Astrocyte (in vitro differentiated cells and primary cell): ENCODE data around the gene FETUB. TPM values are rescaled to one million over a fixed set of nuclear protein-coding genes. Genes with fewer than 3 reads are reported as not detected.

Experiments used
- DNase-seq: peaks from one replicate; pipeline ENCODE4 v3.0.0-alpha.2; 2010; ENCODE audit warnings: low read depth
- FAIRE-seq: peaks from 2 replicates; lab custom pipeline; 2011; peaks lifted over from hg19 to GRCh38; lab: Jason Lieb, UNC
- H2AFZ ChIP-seq: 2 replicates; pipeline ENCODE4 v1.6.0; 2012; ENCODE audit warnings: low read depth, low read length, inconsistent platforms
- H3K27ac ChIP-seq: 2 replicates; pipeline ENCODE4 v1.5.1; 2011; ENCODE audit warnings: low read depth, low read length, inconsistent platforms
- H3K27me3 ChIP-seq: 2 replicates; pipeline ENCODE4 v1.6.0; 2011; ENCODE audit warnings: low read length, inconsistent platforms; ENCODE audit not compliant: insufficient read depth
- H3K36me3 ChIP-seq: 2 replicates; pipeline ENCODE4 v1.5.1; 2011; ENCODE audit warnings: low read length, inconsistent platforms; ENCODE audit not compliant: insufficient read depth
- H3K4me1 ChIP-seq: 2 replicates; pipeline ENCODE4 v1.5.1; 2011; ENCODE audit warnings: low read length, inconsistent platforms; ENCODE audit not compliant: insufficient read depth
- H3K4me2 ChIP-seq: 2 replicates; pipeline ENCODE4 v1.6.0; 2012; ENCODE audit warnings: low read length, inconsistent platforms
- H3K4me3 ChIP-seq: 2 replicates; pipeline ENCODE4 v1.5.1; 2011; ENCODE audit warnings: low read depth, mild to moderate bottlenecking, low read length, inconsistent platforms; ENCODE audit not compliant: insufficient read depth
- H3K79me2 ChIP-seq: 2 replicates; pipeline ENCODE4 v1.6.0; 2012; ENCODE audit warnings: mild to moderate bottlenecking, low read length, inconsistent platforms; ENCODE audit not compliant: insufficient read depth
- H3K9ac ChIP-seq: 2 replicates; pipeline ENCODE4 v1.6.0; 2012; ENCODE audit warnings: mild to moderate bottlenecking, low read length, inconsistent platforms
- H3K9me3 ChIP-seq: 2 replicates; pipeline ENCODE4 v1.5.1; 2012; ENCODE audit warnings: low read depth, mild to moderate bottlenecking, low read length, inconsistent platforms; ENCODE audit not compliant: insufficient read depth
- H4K20me1 ChIP-seq: 2 replicates; pipeline ENCODE4 v1.6.0; 2012; ENCODE audit warnings: low read length, inconsistent platforms; ENCODE audit not compliant: insufficient read depth
- H3K27ac Mint-ChIP-seq: one replicate; pipeline ENCODE4 v1.8.0; 2021; ENCODE audit warnings: mild to moderate bottlenecking, mixed read lengths; ENCODE audit not compliant: unreplicated experiment
- H3K27me3 Mint-ChIP-seq: one replicate; pipeline ENCODE4 v1.8.0; 2021; ENCODE audit warnings: low read depth, mixed read lengths; ENCODE audit not compliant: unreplicated experiment
- H3K36me3 Mint-ChIP-seq: one replicate; pipeline ENCODE4 v1.8.0; 2021; ENCODE audit warnings: low read depth, mixed read lengths; ENCODE audit not compliant: unreplicated experiment
- H3K4me1 Mint-ChIP-seq: one replicate; pipeline ENCODE4 v1.8.0; 2021; ENCODE audit warnings: low read depth, mixed read lengths; ENCODE audit not compliant: unreplicated experiment
- H3K4me3 Mint-ChIP-seq: one replicate; pipeline ENCODE4 v1.8.0; 2021; ENCODE audit warnings: mild to moderate bottlenecking, moderate library complexity, mixed read lengths; ENCODE audit not compliant: unreplicated experiment
- H3K9me3 Mint-ChIP-seq: one replicate; pipeline ENCODE4 v1.8.0; 2021; ENCODE audit warnings: mild to moderate bottlenecking, mixed read lengths; ENCODE audit not compliant: unreplicated experiment
- EZH2 ChIP-seq: IDR thresholded peaks from 2 replicates; pipeline ENCODE4 v1.6.1; 2012; ENCODE audit warnings: mild to moderate bottlenecking, low read length, inconsistent platforms; ENCODE audit not compliant: insufficient read depth
- total RNA-seq: library from RNA; stranded (reverse); gene quantifications from 2 replicates; pipeline ENCODE4 v1.2.1, GENCODE V29; 2021
- TF ChIP-seq, protein P1 (sequence below): IDR thresholded peaks from 2 replicates; pipeline ENCODE4 v1.5.1; 2011; ENCODE audit warnings: low read depth, mild to moderate bottlenecking, inconsistent platforms, low read length, moderate library complexity; ENCODE audit not compliant: insufficient read depth

FETUB gene
- total RNA-seq, 1 donor from 2014 or later, result not detected

DNA sequence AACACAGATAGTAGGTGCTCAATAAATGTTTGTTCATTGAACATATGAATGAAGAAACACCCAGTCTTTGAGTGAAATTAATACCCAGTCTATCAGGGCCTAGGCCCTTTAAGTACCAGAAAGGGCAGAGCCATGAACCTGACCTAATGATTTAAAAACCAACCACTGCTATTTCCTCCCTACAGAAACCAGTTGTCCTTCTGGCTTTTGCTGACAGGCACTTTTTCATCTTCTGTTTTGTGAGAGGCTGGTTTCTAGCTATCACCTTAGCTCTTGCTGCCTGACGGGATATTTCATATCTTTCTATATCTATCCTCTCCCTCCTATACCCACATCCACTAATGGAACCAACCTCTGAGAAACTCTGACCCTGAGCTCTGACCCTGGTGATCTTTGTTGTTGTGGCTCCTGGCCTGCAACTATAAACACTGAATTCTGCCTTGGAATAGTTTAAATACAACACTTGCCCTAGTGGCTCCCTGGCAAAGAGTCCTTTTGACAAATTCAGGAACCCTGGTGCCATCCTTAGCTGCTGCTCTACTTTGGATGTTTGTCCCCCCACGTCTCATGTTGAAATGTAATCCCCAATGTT lies 31.5 kb upstream of the FETUB start:
- H3K27me3 ChIP-seq, result peaks cover 6% of the 10 kb centered on the region
- Mint-ChIP-seq H3K36me3 (no peaks in the 10 kb centered on the region), H3K4me3 (no peak overlapping the region), H3K27ac (no peak overlapping the region), H3K27me3 (peaks cover 26% of the 10 kb centered on the region), H3K4me1 (no peaks in the 10 kb centered on the region), H3K9me3 (no peaks in the 10 kb centered on the region)
- no peak overlapping the region for H3K4me2 ChIP-seq
- no peak overlapping the region for H3K27ac ChIP-seq
- no peaks in the 10 kb centered on the region for H3K36me3 ChIP-seq
- H2AFZ ChIP-seq, result no peak overlapping the region
- H4K20me1 ChIP-seq, result no peaks in the 10 kb centered on the region
- H3K9ac ChIP-seq, result no peak overlapping the region
- FAIRE-seq (no peak), DNase-seq (no peak)
- H3K79me2 ChIP-seq, result no peaks in the 10 kb centered on the region
- TF ChIP-seq, protein P1, sequence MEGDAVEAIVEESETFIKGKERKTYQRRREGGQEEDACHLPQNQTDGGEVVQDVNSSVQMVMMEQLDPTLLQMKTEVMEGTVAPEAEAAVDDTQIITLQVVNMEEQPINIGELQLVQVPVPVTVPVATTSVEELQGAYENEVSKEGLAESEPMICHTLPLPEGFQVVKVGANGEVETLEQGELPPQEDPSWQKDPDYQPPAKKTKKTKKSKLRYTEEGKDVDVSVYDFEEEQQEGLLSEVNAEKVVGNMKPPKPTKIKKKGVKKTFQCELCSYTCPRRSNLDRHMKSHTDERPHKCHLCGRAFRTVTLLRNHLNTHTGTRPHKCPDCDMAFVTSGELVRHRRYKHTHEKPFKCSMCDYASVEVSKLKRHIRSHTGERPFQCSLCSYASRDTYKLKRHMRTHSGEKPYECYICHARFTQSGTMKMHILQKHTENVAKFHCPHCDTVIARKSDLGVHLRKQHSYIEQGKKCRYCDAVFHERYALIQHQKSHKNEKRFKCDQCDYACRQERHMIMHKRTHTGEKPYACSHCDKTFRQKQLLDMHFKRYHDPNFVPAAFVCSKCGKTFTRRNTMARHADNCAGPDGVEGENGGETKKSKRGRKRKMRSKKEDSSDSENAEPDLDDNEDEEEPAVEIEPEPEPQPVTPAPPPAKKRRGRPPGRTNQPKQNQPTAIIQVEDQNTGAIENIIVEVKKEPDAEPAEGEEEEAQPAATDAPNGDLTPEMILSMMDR, result no peak
- TF ChIP-seq EZH2, result no peak
- no peaks in the 10 kb centered on the region for H3K9me3 ChIP-seq
- H3K4me3 ChIP-seq, result no peak overlapping the region
- no peaks in the 10 kb centered on the region for H3K4me1 ChIP-seq

DNA sequence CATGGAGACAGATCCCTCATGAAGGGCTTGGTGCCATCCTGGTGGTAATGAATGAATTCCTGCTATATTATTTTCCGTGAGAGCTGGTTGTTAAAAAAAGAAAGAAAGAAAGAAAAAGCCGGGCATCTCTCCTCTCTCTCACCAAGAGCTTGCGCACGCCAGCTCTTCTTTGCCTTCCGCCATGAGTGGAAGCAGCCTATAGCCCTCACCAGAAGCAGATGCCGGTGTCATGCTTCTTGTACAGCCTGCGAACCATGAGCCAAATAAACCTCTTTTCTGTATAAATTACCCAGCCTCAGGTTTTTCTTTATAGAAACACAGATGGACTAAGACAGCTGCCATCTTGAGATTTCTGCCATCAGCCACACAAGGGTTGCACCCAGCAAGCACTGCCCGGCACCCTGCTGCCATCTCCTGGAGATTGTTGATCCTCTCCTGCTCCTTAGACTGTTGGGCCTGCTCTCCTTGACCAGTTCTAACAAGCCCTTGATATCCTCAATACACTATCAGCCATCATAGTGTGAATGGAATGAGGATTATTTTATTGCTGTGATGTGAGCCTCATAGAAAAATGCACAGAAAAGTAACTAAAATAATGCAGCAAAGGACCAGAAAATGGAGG lies 30.8 kb upstream of the FETUB start:
- H3K9me3 Mint-ChIP-seq, result no peaks in the 10 kb centered on the region
- Histone ChIP-seq H3K27ac (no peak overlapping the region), H3K4me1 (no peaks in the 10 kb centered on the region), H2AFZ (no peak overlapping the region), H3K9ac (no peak overlapping the region), H3K4me3 (no peak overlapping the region), H3K36me3 (no peaks in the 10 kb centered on the region), H4K20me1 (no peaks in the 10 kb centered on the region), H3K9me3 (no peaks in the 10 kb centered on the region), H3K79me2 (no peaks in the 10 kb centered on the region), H3K27me3 (peaks cover 11% of the 10 kb centered on the region), H3K4me2 (no peak overlapping the region)
- FAIRE-seq (no peak), DNase-seq (no peak)
- no peak overlapping the region for H3K27ac Mint-ChIP-seq
- peaks cover 29% of the 10 kb centered on the region for H3K27me3 Mint-ChIP-seq
- TF ChIP-seq, protein P1, result no peak
- TF ChIP-seq EZH2, result no peak
- H3K36me3 Mint-ChIP-seq, result no peaks in the 10 kb centered on the region
- no peak overlapping the region for H3K4me3 Mint-ChIP-seq
- H3K4me1 Mint-ChIP-seq, result no peaks in the 10 kb centered on the region

DNA sequence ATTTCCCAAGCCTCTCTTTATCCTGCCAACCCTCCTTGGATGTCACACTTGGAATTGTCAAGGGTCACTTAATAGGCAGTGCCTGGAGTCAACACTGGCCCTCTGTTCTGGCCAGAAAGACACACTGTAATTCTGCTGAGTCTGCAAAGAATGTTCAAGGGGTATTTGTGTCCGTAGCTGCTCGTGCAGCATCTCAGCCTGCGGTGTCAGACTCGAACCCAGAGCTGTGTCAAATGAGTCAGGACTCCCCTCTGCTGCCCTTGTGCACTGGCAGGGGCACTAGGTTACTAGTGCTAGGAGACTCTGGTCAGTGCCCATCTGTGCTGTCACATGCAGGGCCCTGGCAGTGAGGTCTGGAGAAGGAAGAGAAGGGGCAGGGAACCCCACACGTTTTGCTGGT lies 28.1 kb upstream of the FETUB start:
- TF ChIP-seq, protein P1, result no peak
- TF ChIP-seq EZH2, result no peak
- H4K20me1 ChIP-seq, result no peaks in the 10 kb centered on the region
- no peak overlapping the region for H3K27ac ChIP-seq
- no peak overlapping the region for H3K4me3 ChIP-seq
- peaks cover under 1% of the 10 kb centered on the region for H3K4me1 ChIP-seq
- no peak overlapping the region for H3K4me2 ChIP-seq
- no peak overlapping the region for H3K9ac ChIP-seq
- H3K27me3 Mint-ChIP-seq, result peaks cover 30% of the 10 kb centered on the region
- H3K9me3 ChIP-seq, result no peaks in the 10 kb centered on the region
- H2AFZ ChIP-seq, result no peak overlapping the region
- peaks cover 11% of the 10 kb centered on the region for H3K27me3 ChIP-seq
- no peaks in the 10 kb centered on the region for H3K79me2 ChIP-seq
- peaks cover 2% of the 10 kb centered on the region for H3K4me1 Mint-ChIP-seq
- H3K9me3 Mint-ChIP-seq, result no peaks in the 10 kb centered on the region
- no peak overlapping the region for H3K4me3 Mint-ChIP-seq
- FAIRE-seq, result no peak
- H3K36me3 Mint-ChIP-seq, result no peaks in the 10 kb centered on the region
- DNase-seq, result no peak
- no peak overlapping the region for H3K27ac Mint-ChIP-seq
- no peaks in the 10 kb centered on the region for H3K36me3 ChIP-seq
